ENCODE data around the gene PTPRCAP.

PTPRCAP gene

DNA sequence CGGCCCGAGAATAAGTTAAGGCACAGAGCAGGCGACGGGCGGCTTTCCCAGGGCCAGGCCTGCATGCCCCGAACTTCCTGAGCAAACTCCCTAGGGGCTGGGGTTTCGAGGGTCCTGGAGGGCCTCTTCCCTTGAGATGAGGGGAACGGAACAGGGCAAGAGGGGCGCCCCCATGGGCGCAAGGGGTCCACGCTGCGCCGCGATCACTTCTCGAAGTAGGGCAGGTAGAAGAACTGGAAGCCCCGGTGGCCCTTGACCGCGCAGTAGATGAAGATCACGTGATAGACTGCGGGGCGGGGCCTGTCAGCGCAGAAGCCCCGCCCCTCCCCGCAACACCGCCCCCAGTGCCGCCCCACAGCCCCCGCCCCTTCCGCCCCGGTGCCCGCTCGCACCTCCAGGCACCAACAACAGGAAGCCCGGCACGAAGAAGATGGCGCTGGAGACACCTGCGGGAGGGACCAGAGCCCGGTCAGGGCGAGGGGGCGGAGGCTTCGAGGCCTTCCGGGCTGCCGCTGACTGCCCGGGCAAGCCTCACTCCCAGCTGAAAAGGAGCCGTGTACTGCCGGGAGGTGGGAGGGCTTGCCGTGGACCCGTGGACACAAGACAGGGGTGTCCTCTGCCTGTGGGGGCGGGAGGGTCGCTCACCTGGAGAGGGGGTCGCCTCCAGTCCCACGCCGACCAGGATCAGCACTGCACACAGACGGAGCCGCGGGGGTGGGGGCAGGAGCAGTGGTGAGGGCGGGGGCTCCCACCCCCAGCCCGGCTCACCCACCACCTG, 27.1 kb upstream of the PTPRCAP start:
- DNase-seq = peak; percentile 74

DNA sequence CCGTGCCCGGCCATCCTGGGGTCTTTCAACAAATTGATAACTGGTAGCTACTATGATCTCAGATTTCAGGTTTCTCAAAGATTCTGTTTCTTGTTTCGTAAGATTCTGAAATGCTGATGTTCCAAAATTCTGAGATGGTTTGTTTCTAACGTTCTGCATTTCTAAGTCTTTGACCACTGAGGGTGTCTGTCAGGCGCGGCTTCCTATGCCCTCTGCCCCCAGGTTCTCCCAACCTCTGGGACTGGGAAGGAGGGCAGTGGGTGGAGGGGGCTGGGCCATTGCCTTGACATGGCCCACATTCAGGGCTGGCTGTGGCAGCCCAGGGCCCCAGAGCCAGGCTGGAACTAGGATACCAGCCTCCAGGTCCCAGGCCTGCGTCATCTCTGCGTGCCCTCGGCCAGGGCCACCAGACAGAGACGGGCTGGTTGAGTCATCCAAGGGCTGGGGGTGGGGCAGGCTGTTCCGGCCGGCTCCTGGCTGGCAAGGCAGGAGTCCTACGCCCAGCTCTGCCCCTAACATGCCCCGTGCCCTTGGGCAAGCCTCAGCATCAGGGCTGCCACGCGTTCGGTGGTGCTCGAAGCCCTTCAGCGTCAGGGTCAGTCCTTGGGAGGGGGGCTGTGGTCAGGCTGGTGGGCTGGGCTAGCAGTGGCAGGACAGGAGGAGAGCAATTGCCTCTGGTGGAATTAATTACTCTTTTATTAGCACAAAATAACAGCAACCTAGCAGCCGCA, 26.4 kb upstream of the PTPRCAP start:
- DNase-seq = peak; percentile 56

DNA sequence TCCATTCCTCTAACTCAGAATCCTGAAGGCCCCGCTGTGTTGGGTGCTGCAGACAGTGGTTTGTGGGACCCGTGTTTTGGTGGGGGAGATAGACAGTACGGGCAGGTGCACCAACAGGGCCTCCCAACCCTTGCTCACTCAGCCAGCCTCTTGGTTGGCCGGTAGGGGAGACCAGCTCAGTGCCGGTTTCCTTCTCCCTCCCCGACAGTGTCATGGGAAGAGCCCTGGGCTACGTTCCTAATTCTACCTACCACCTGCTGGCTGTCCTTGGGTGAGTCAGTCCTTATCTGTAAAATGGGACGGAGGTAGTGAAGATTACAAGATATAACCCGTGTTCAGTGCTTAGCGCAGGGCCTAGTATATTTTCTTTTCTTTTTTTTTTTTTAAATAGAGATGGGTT, 25.7 kb upstream of the PTPRCAP start:
- no peak for DNase-seq

DNA sequence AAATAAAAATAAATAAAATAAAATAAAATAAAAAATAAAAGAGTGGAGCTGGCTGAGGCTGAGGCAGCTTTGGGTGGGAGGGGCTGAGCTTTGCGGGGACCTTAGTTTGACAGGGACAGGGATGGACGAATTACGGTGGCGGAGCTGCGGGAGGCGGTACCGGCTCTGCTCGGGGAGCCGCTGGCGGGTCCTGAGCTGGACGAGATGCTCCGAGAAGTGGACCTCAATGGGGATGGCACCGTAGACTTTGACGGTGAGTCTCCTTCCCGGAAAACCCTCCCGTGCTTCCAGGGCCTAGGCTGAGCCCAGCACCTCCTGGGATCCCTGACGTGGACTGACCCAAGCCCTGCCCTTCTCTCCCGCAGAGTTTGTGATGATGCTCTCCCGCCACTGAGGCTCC, 20.8 kb upstream of the PTPRCAP start:
- DNase-seq = no peak

DNA sequence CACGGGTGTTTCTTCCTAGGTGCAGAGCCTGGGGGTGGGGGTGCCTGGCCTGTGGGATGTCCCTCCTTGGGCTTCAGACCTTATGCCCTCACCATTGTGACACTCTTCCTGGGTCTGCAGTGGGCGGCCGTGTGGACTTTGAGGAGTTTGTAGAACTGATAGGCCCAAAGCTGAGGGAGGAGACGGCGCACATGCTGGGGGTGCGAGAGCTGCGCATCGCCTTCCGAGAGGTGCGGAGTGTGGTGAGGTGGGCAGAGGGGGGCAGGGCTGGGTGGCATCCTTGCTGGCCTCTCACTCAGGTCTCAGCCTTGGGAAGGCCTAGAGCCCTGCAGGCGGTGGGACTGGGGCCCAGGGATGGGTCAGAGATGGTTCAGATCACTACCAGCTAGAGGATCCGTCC, 20.0 kb upstream of the PTPRCAP start:
- DNase-seq = no peak

DNA sequence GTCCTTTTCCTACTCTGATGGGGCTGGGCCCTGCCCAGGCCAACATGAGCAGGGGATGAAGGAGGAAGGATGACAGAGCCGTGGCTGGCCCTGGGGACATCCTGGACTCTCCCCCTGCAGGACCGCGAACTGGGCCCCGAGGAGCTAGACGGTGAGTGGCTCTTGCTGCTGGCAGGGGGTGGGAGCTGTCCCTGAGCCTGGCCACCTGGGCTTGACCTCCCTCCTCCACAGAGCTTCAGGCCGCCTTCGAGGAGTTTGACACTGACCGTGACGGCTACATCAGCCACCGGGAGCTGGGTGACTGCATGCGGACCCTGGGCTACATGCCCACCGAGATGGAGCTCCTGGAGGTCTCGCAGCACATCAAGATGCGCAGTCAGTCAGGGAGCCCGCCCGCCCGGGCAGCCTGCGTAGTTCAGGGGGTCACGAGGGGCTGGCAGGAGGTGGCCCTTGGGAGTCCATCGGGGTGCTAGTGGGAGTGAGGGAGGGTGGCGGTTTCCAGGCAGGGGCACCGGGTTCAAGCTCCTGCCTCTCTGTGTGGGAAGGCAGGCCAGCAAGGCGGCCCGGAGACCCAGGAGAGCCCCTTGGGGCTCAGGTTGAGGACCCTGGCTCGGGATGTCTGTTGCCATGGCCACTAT, 18.7 kb upstream of the PTPRCAP start:
- DNase-seq = no peak

DNA sequence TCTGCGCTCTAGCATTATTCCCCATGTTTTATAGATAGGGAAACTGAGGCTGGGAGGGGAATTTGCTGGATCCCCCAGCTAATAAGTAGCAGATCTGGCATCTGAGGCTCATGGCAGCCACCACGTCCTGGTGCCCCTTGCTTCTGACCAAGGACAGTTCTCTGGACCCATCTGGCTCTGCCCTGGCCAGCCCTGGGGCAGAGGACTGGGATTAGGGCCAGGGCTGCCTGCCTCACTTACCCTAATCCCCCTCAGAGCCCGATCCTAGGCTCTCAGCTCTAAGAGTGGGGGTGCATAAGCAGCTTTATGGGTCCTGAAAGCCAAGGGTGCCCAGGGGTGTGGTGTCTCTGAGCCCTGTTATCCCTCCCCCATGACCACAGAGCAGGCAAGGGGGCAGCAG, 17.6 kb upstream of the PTPRCAP start, which contains the start of gene CABP4:
Gene CABP4 (plus strand): TSS at position 301 of the 400 bp plus-strand sequence. CDS start 70 bp downstream, at position 371.
- DNase-seq = no peak

DNA sequence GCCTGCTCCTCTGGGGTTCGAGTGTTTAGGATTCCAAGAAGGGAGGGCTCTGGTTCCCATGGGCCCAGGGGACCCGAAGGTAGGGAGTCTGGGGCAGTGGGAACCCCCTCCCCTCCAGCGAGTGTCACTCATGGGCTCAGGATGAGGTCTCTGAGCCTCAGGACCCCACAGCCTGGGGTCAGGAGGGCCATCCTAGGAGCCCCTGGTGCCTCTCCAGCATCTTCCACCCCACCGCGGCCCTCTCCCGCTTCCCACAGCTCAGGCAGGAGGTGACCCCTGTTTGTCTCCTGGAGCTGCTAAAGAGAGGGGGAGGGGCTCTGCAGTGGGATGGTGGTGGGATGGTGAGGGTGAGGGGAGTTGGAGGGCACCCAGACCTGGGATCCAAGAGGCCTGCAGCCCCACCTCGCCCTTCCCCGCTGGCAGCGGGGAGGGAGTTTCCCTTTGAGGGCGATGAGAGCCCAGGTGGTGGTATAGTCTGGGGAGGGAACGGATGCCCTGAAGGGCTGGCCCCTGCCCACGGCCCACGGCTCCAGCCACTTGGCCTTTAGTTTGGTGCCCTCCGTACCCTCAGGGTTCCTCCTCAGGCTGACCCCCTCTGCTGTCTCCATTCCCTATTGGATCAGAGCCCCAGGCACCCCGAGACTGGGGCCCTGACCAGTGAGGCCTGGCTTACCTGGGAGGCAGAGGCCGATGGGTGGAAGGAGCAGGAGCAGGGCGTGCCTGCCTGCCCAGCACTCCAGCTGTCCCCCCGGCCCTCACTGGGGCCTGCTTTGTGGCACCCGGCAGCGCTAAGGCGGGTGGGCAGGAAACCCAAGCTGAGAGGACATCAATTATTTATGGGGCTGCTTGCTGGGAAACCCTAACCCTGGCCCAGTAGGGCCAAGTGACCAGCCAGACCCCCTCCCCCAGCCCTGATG, 16.6 kb upstream of the PTPRCAP start:
- DNase-seq = no peak

DNA sequence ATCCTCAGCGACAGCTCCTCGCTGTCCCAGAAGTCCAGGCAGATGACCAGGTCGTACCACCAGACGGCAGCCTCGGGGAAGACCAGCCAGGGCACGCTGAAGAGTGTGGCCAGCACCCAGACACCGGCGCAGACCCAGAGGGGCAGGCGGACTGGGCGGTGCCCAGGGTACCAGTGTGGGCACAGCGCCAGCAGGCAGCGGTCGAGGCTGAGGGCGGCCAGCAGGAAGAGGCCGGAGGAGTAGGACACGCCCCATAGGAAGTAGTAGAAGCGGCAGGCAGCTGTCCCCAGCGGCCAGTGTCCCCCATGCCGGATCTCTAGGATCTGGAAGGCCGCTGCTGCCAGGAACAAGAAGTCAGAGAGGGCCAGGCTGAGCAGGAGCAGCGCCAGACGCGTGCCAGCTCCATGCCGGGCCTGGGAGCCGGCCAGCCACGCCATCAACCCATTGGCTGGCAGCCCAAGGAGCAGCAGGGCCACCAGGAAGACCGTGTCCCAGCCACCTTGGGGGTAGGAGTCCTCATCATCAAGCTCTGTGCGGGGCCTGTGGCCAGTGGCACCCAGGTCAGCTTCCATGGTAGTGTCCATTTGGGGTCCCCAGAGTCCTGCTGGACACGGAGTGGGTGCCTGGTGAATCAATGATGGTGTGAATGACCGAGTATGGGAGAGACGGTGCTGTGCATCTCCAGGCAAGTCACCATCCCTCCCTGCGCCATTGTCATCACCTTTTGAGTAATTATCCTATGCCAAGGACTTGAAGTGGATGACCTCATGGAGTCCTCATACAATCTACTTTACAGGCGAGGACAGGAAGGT, 14.9 kb upstream of the PTPRCAP start, which contains the start of gene GPR152:
Gene GPR152 (minus strand): TSS at position 589 of the 812 bp plus-strand sequence. CDS start 5 bp downstream, at position 584.
- DNase-seq = no peak

DNA sequence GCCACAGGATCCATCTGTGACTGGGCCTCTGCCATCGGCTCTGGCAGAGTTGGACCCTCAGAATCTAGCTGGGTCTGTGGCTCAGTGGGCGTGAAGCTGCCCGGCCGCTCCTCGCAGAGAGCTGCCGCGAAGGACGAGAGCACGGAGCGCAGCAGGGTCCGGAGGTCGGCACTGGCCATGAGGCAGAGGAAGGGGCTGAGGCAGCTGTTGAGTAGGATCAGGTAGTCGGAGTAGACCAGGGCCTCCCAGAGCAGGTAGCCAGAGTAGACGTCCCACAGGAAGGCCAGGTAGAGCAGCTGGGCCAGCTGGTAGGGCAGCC, 14.1 kb upstream of the PTPRCAP start:
- DNase-seq = no peak

DNA sequence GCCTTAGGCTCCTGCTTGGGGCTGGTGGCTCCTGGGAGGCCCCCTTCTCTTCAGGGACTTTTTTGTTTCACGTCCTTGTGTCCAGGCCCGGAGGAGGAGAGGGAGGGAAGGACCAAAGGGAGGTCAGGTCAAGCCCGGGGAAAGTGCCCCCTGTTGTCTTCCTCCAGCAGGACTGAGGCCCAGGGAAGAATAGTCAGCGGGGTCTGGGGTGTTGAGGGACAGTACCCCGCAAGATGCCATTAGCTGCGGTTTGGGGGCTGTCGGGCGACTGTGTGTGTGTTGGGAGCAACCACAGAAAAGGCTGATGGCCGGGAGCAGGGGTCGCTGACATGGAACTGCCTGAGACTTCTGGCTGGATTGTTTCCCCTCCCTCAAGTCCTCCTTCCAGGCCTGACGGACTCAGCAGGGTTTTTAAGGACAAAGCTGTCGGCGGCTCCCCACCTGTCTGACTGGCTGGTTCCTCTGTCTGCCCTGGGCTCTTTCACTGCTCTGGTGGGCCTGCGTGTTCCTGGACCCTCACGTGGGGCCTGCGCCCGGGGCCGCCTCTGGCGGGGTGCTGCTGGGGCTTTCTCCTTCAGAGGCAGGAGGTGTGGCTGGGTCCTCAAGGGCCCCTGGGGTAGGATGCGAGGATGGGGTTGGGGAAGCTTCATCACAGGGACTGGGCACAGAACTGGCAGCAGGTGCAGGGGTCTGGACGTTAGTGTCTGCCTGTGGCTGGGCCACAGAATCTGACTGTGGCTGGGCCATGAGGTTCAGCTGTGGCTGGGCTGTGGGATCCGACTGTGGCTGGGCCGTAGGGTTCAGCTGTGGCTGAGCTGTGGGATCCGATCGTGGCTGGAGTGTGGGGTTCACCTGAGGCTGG, 13.5 kb upstream of the PTPRCAP start:
- DNase-seq = no peak

DNA sequence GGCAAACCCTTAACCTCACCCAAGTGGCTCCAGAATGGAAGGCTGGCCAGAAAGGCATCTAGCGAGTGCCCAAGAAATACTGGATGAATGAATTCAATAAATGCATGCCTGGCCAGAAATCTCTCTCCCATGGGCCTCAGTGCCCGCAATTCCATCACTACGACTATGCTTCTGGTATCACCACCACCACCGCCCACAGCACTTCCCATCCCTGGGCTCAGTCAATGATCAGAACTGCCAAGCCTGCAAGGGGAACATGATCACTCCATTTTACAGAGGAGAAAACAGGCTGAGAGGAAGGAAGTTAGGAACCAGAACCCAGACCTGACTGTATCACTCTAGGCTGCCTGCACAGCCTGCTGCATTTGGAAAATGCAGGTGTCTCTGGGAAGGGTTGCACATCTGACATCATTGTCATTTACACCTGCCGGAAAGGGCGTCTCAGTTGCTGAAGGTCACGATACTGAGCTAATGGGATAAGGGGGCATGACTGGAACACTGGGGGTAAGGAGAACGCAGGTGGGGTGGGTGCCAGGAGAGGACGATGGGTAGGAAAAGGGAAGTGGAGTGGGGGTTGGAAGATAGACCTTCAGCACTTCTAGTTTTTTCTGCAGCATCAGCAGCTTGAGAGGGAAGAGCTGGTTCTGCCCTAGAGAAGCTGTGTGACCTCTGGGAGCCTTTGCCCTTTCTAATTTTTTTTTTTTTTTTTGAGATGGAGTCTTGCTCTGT, 11.8 kb upstream of the PTPRCAP start:
- DNase-seq = no peak

DNA sequence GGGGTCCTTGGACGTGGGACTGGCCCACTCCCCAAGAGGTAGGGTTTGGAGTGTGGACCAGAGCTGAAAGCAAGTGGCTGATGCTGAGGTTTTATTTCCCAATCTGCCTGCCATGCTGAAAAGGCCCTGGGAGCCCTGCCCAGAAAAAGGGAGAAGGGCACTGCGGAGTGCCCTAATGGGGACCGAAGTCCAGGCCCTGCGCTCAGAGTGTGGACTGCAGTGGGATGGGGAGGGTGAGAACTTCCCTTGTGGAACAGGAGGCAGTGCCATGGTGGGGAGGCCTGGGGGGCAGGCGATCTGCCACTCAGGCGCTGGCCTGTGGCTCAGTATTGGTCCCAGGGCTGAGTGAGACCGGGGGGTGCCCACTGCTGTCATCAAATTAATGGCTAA, 10.7 kb upstream of the PTPRCAP start:
- DNase-seq = no peak

DNA sequence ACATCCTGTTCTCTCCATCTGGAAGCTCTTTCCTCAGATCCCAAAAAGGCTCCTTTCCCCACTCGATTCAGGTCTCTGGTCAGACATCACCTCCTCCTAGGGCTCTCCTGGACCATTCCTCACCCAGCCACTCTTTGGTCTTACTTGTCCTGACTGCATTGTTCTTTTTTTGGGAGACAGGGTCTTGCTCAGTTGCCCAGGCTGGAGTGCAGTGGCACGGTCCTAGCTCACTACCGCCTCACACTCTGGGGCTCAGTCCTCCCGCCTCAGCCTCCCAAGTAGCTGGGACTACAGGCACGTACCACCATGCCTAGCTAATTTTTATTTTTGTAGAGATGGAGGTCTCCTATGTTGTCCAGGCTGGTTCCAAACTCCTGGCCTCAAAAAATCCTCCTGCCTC, 8.0 kb upstream of the PTPRCAP start:
- DNase-seq = no peak

DNA sequence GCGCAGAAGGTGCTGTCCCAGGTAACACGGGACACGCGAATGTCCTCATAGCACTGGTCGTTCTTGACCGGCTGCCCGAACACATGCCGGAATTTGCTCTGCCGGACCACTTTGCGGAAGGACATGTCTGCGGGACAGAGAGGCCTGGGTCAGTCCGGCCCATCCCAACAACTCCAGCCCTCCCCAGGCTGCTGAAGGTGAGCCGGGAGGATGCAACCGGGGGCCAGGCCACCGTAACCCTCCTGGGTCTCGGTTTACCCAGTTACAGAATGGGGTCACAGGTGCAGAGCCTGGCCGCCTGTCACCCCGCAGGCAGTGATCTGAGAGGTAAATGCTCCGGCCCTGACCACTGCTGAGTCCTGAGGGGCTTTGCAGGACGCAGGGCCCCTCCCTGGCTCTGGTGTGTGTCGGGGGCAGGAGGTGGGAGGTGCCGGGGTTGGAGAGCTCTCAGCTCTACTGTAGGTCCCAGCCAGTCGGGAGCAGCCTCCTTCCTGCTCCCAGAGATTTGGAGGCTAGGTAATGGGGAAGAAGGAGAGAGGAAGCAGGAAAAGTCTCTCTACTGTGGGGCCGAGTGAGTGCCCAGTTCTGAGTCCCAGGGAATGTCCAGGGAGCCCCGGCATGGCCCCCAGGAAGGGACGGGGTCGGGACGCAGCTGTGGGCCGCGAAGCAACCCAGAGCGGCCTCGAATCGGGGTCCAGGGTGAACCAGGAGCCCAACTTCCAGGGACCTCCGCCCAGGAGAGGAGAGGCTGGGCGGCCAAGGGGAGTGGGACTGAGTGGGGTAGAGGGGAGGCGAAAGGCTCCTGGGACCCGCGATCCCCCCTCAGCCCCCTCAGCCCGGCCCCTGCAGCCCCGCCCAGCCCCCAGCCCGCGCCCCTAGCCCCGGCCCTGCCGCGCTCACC, 5.3 kb upstream of the PTPRCAP start:
- no peak for DNase-seq

DNA sequence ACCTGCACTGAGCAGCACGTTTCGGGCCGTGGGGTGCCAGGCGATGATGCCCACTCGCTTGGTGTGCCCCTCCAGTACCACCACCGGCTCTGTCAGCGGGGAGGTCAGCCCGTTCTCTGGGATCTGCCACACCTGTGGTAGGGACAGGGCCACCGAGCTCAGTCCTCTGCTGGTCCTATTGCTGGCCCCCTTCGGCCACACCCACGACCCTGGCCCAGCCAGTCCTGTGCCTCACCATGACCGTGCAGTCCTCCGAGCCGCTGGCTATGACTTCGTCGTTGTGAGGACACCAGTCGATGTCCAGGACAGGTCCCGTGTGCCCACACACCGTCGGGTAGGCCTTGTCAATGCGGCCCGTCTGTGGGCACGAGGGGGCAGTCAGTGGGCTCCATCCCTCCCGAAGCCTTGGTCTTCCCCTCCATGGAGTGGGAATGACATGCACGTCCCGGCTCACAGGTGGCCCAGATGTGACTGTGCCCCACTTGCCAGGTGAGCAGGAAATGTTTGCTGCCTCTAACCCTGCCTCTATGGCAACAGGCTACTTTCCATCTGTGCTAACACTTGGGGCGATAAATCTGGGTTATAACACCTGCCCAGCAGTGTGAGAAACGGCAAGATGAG, 4.4 kb upstream of the PTPRCAP start:
- no peak for DNase-seq

DNA sequence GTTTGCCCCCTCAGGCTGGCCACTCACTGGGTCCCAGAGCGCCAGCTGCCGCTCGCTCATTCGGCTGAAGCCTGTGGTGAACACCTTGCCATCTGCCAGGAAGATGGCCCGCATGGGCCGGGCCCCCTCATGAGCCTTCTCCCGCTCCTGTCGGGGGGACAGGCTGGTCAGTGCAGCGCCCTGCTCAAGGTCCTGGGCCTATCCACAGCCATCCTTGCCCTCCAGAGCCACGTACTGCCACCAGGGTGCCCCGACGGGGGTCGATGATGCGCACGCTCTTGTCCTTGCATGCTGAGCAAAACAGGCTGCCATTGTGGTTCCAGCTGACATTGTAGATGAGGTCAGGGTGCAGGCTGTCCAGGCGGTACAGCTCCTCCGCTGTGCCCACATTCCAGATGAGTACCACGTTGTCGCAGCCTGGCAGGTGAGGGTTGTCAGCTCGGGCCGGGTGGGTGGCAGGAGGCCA, 3.6 kb upstream of the PTPRCAP start:
- no peak for DNase-seq
